Thoracic aorta (tissue), 2 donors: ENCODE results near the gene BIRC7. TPM values are rescaled to one million over a fixed set of nuclear protein-coding genes. Genes with fewer than 3 reads are reported as not detected.

ENCODE experiments used
- ATAC-seq: fragments of 150-250 bp; one replicate; pipeline ENCODE4 v1.8.0; 2017; ENCODE audit warnings: low read depth; ENCODE audit not compliant: insufficient number of reproducible peaks, low FRiP score
- DNase-seq: peaks from one replicate; pipeline ENCODE4 v3.0.0-alpha.2; 2020; ENCODE audit warnings: low spot score
- H3K27ac ChIP-seq, 2 donors: fragments of 200-600 bp; sonication (generic); 1 replicate in 1 of 2; 2 replicates in 1 of 2; pipeline ENCODE4 v1.5.1; 2016; ENCODE audit warnings: mild to moderate bottlenecking in 2 of 2, moderate library complexity in 2 of 2
- H3K27me3 ChIP-seq: fragments of 200-600 bp; sonication (generic); replicated peaks from 2 replicates; pipeline ENCODE4 v1.6.0; 2016; ENCODE audit warnings: mild to moderate bottlenecking; ENCODE audit not compliant: insufficient read depth
- H3K36me3 ChIP-seq: fragments of 200-600 bp; sonication (generic); one replicate; pipeline ENCODE4 v1.5.1; 2016
- H3K4me1 ChIP-seq, 2 donors: fragments of 200-600 bp; sonication (generic); 1 replicate in 1 of 2; 2 replicates in 1 of 2; pipeline versions ENCODE4 v1.5.1 to v1.6.0; 2016; ENCODE audit warnings: low read depth in 2 of 2, mild to moderate bottlenecking in 1 of 2; ENCODE audit not compliant: control insufficient read depth in 1 of 2
- H3K4me3 ChIP-seq: fragments of 200-600 bp; sonication (generic); 2 replicates; pipeline ENCODE4 v1.5.1; 2016; ENCODE audit warnings: mild to moderate bottlenecking
- H3K9me3 ChIP-seq: fragments of 200-600 bp; sonication (generic); 2 replicates; pipeline ENCODE4 v1.5.1; 2016
- CTCF ChIP-seq: fragments of 200-600 bp; sonication (generic); IDR thresholded peaks from one replicate; pipeline ENCODE4 v1.5.1; 2019; ENCODE audit warnings: antibody characterized with exemption
- total RNA-seq, 2 donors: library from RNA; depleted of rRNA; stranded (reverse); fragments of >200 nt; gene quantifications; one replicate each; pipeline versions ENCODE4 v1.1.0 to v1.2.3, GENCODE V29; 2016

Gene BIRC7
- total RNA-seq, 2 donors from 2014 or later = not detected

GRCh38 chr20:63277466-63278272, 42.0 kb downstream of the BIRC7 start:
- Histone ChIP-seq H3K27ac (no peak overlapping the region), H3K9me3 (no peaks in the 10 kb centered on the region), H3K27me3 (no peaks in the 10 kb centered on the region), H3K36me3 (peaks cover 49% of the 10 kb centered on the region), H3K4me1 (peaks cover 11 to 19% of the 10 kb centered on the region in 2 donors), H3K4me3 (no peak overlapping the region)
- ATAC-seq = no peak
- no peak for TF ChIP-seq CTCF
- DNase-seq = no peak

- no peak for TF ChIP-seq CTCF
- ATAC-seq (no peak), DNase-seq (no peak)
- H3K4me1 ChIP-seq = peaks cover 8 to 15% of the 10 kb centered on the region in 2 donors
- no peaks in the 10 kb centered on the region for H3K9me3 ChIP-seq
- peaks cover 55% of the 10 kb centered on the region for H3K36me3 ChIP-seq
- H3K4me3 ChIP-seq = no peak overlapping the region
- H3K27me3 ChIP-seq = no peaks in the 10 kb centered on the region
- no peak overlapping the region for H3K27ac ChIP-seq
Measured at GRCh38 chr20:63278661-63279060, 43.0 kb downstream of the BIRC7 start.

- Histone ChIP-seq H3K4me1 (peaks cover 0 to 4% of the 10 kb centered on the region in 2 donors), H3K27ac (no peak overlapping the region), H3K27me3 (no peaks in the 10 kb centered on the region), H3K9me3 (no peaks in the 10 kb centered on the region), H3K4me3 (no peak overlapping the region), H3K36me3 (peaks cover 66% of the 10 kb centered on the region)
- TF ChIP-seq CTCF = no peak
- DNase-seq = no peak
- no peak for ATAC-seq
Measured at GRCh38 chr20:63279931-63280330, 44.2 kb downstream of the BIRC7 start.

GRCh38 chr20:63280371-63280770, 44.7 kb downstream of the BIRC7 start:
- DNase-seq (no peak), ATAC-seq (no peak)
- Histone ChIP-seq H3K4me3 (no peak overlapping the region), H3K27me3 (no peaks in the 10 kb centered on the region), H3K4me1 (no peaks in the 10 kb centered on the region), H3K36me3 (peaks cover 66% of the 10 kb centered on the region), H3K27ac (no peak overlapping the region), H3K9me3 (no peaks in the 10 kb centered on the region)
- TF ChIP-seq CTCF = no peak

GRCh38 chr20:63280929-63281545, 45.3 kb downstream of the BIRC7 start:
- ATAC-seq (no peak), DNase-seq (no peak)
- TF ChIP-seq CTCF = no peak
- Histone ChIP-seq H3K4me3 (no peak overlapping the region), H3K4me1 (no peaks in the 10 kb centered on the region), H3K27ac (no peak overlapping the region), H3K9me3 (no peaks in the 10 kb centered on the region), H3K36me3 (peaks cover 69% of the 10 kb centered on the region), H3K27me3 (no peaks in the 10 kb centered on the region)
